ENCODE measurements around the gene DSCAM.
A peak's percentile ranks its signal among the peaks of the same experiment; 100 is the strongest.

Gene DSCAM

DNA sequence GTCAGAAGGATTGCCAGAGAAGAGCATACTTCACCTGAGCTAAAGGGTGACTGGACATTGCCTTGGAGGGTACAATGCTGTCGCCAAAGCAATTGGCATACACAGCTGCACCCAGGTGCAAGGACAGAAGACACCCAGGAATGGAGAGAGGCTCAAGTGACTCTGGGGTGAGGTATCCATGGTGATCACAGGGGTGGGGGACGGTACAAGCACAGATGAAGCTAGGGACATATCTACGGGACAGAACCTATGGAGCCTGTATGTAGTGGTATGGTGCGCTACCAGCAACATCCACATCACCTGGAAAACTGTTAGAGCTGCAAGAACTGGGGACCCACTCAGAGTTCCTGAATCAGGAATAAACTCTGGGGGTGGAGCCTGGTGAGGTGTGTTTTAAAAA is 693.6 kb downstream of the DSCAM start:
- DNase-seq: no peak

DNA sequence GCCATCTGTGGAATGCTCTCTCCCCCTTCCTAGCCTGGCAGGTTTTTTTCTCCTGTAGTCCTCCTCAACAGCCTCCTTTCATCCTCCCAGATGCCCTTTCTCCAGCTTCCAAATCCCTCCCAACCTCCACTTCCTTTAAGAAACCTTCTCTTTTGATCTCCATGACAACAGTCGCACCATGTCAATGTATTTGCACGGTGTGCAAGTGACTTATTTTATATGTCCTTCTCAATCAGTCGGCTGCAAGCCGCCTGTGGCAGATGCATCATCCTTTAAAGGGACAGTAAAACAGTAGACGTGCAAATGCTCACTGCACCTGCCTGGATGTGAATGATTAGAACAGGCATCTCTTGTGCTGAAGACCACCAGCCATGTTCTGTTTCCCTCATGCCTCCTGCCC is 694.5 kb downstream of the DSCAM start:
- no peak for DNase-seq

GRCh38 chr21:40151611-40152010 is 695.3 kb downstream of the DSCAM start:
- no peak for DNase-seq

- DNase-seq: no peak
Observed at GRCh38 chr21:40146216-40146837, 700.6 kb downstream of the DSCAM start.

DNA sequence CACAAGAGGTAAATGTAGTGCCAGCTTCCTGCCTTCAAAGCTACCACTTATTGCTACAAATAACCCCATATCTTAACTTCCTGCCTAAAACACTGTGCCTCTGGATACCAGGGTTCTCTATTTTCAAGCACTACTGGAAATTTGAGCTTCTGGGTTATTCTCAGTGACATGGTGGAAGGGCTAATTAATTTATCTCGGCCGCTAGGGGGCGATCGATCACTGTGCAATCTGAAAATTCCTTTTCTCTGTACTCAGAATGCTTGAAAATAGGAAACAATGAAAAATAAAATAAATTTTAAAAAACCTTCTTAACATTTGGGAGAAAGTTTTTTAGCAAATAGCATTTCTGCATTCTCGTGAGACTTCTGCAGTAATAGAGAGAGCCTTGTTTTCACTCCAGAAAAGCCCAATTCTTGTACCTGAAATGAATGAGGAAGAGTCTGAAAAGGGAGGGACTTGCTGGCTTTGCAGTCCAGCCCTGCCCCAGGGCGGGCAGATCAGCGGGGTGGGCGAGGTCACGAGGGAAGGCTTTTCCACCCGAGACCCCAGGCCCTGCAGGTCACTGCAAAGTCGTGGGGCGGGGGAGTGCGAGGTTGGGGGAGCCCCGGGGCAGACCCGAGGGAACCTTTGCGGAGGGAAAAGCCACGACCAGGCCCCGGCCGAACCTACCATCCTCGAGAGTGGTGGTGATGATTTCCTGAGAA is 703.0 kb downstream of the DSCAM start:
- peak; percentile 51 for DNase-seq

DNA sequence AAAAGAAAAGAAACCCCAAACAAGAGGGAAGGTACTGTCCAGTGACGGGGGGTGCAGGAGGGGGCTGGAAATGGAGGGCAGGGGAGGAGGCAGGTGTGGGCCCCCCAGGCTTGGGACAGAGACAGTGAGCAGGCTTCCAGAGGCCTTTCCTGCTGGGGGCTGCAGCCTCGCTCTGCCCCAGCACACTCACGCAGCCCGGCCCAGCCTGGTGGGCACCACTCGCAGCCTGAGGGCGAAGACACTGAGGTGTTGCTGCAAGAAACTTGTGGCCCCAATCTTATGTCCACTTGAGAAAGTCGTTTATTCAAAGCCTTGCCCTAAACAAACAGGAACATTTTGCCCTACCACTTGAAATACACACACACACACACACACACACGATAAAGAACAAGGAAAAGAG is 705.3 kb downstream of the DSCAM start:
- no peak for DNase-seq

DNA sequence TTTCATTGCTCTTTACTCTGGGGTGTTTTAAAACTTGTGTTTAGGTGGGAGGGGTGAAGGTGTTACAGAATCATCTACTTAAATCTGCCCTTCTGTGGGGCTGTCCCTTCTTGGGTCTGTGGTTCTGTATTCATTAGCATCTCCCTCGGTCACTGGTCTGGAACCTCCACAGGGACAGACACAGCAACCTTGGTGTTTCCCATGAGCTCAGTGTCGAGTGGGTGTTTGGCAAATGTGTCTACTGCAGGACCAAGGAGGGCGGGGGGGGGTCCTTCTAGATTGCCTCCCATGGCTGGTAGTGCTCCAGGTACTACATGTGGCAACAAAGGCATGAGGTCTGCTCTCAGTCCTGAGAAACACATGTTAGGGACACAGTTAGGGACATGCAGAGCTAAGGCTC is 706.3 kb downstream of the DSCAM start:
- DNase-seq: no peak

DNA sequence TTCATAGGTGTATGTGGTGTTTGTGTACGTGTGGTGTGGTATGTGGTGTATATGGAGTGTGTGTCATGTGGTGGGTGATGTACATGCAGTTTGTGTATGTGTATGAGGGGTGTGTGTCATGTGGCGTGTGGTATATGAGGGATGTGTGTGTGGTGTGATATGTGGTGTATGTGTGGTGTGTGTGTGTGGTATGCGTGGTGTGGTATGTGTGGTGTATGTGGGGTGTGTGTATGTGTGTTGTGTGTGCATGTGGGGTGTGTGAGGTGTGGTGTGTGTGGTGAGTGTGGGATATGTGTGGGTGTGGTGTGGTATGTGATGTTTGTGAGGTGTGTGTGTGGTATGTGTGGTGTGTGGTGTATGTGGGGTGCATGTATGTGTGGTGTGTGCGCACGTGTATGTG is 707.3 kb downstream of the DSCAM start:
- no peak for DNase-seq

GRCh38 chr21:40136571-40136970 is 710.4 kb downstream of the DSCAM start:
- no peak for DNase-seq

DNA sequence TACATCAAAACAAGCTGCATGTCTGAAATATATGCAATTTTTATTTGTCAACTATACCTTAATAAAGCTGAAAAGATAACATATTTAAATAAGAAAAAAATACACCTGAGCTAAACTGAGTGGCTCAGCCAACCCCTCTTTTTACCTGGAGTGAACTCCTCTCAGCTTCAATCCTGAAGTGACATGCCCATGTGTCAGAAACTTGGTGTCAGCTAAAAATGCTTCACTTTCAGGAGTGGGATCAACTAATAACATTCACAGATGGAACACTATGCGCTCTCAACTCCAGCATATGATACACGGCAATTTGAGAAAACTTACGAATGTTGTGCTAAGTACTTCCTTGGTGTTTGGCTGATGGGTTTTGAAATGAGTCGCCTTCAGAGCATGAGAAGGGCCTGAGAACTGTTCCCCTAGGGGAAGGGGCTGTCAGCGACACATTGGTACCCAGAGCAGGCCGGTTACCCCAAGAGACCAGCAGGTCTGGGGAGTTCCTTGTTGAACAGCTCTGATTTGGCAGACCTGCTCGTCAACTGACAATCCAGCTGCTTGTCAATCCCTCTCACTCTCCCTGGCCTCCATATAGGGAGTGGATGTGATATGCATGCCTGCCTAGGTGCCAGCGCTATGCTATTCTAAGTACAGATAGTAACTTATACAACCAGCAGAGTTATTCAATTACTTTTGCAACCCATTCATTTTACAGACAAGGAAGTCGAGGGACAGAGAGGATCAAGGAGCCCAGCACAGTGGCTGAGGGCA is 712.0 kb downstream of the DSCAM start:
- DNase-seq: no peak

GRCh38 chr21:40130476-40130875 is 716.5 kb downstream of the DSCAM start:
- DNase-seq: no peak

DNA sequence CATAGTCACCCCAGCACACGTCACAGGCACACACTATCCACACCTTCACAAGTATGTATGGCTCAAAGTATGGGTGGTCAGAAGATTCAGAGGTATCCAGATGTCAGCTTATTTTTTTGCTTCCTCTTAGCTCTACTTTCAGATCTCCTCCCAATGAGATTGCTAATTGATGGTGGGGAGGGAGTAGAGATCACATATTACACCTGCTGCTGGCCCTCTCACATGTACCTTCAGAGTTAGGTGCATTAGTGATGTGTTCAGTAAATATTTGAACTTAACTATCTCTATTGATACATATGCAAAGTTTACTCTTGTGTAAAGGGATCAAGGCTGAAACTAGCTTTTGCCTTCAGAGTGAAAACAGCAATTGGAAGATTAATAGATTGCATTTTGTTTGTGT is 717.1 kb downstream of the DSCAM start:
- DNase-seq: no peak

DNA sequence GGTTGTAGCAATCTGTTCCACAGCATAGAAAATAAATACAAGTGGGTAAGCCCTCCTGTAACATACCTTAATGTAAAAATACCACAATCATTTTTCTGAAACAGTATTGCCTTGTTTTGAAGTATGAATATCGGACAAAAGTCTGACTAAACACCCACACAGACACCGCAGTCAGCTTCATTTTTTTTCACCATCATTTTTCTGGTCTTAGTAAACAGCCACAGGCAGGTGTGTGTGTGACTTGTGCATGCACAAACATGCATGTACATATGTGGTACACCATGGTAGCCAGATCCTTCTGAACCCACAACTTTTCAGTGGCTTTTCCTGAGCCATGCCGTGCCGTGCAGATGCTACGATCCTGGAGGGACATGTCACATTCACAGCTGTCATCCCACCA is 718.1 kb downstream of the DSCAM start:
- DNase-seq: no peak

GRCh38 chr21:40120940-40121575 is 725.9 kb downstream of the DSCAM start:
- peak; percentile 8 for DNase-seq

DNA sequence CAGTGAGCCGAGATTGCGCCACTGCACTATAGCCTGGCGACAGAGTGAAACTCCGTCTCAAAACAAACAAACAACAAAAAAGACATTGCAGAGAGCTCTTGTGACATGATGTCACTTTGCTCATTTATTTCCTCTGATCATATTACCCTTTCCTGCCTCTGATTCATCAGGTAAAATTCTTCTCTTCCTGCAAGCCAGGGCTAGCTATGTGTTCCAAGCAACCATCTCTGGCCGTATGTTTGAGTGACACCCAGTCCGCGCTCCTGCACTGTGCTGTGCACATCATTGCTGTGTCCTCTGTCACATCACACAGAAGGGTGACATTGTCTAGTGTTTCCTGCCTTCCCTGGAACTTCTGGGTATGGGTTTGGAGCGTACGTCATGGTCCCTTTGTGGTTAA is 728.4 kb downstream of the DSCAM start:
- DNase-seq: no peak

DNA sequence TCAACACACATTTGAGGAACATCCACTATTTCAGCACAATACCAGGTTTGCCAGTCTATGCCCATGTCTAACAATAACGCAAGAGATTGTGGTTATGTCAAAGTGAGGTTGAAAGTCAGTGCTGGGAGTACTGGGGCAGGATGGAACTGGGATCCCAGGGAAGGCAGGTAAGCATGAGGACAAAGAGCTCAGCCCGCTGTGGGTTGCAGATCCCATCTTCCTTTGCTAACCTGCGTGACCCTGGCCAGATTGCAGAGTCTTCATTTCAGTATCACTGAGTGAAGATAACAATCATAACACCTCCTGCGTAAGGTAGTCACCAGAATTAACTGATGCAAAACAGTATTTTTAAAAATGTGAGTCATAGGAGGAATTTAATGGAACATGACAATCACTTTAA is 729.7 kb downstream of the DSCAM start:
- DNase-seq: no peak

GRCh38 chr21:40115775-40116174 is 731.2 kb downstream of the DSCAM start:
- no peak for DNase-seq

GRCh38 chr21:40102682-40103081 is 744.3 kb downstream of the DSCAM start:
- no peak for DNase-seq

- no peak for DNase-seq
Observed at GRCh38 chr21:40099809-40100208, 747.1 kb downstream of the DSCAM start.

- DNase-seq: no peak
Observed at GRCh38 chr21:40095477-40095876, 751.5 kb downstream of the DSCAM start.

DNA sequence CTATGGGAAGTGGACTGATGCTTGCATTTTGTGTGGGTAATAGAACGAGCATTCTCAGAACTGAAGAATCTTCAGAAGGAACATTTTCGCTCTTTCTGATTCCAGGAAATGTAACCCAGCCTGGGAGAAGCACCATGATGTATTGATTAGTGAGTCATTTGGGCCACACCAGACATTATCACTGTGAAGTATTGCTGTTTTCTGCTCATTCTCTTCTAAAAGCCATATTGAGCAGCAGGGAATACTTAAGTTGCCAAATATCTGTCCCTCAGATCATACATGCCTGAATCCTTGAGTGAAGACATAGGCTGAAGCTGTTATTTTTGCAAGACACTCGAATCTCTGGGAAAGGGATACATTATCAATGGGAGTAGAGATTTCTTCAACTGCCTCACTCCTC is 766.6 kb downstream of the DSCAM start:
- DNase-seq: no peak

DNA sequence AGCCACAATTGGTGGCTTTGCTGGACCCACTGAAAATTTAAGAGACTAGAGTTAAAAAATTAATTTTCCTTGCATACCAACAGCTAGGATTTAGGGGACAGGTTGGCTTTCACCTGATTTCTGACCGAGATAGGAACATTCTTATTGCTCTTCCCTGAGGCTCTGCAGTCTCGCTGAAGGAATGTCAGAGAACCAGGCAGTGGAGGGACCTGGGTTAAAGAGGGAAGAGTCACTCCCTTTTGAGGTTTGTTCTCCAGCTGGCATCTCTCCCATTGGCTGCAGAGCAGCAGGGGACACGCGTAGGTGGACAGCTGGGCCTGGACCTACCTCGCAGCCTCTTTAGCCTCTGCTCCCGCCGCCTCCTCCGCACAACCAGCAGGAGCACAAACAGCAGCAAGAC is 772.2 kb downstream of the DSCAM start:
- no peak for DNase-seq

GRCh38 chr21:40074198-40074597 is 772.8 kb downstream of the DSCAM start:
- DNase-seq: no peak

DNA sequence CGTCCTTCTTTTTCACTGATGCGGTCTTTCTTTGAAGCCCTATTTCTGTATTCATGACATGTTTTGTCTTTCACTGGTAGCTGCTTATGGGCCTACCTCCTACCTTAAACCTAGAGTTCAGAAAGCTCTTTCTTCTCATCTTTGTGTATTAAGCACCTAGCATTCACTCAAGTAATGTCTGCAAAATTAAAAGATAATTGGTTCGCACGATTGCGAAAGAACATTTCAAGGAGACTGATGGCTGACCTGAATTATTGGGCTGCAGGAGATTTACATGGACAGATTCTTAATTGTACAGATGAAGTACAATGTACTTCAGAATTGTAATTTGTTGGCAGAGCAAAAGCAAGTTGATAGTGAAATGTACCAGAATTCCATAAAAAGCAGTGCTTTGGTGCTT is 773.3 kb downstream of the DSCAM start:
- no peak for DNase-seq
